Measurements from ENCODE around the gene SLC7A7. TPM values are rescaled to one million over a fixed set of nuclear protein-coding genes. Genes with fewer than 3 reads are reported as not detected.

Gene SLC7A7
- total and polyA plus RNA-seq, 2 of the 13 experiments (the other 11 are each of a cell fraction or from before 2014, with no cell fraction given) = 0.13 to 0.63 TPM

- BruUV-seq (replicated peaks) = no TSS peak
- Histone ChIP-seq H3K79me2 (ENCODE audit: insufficient read depth, low read length) (no peaks in the 10 kb centered on the region), H3K36me3 (replicated peaks in 1 of 2; ENCODE audit: control insufficient read depth in 1 of 2, insufficient read depth in 2 of 2, low read length in 2 of 2) (no peaks in the 10 kb centered on the region), H2AFZ (ENCODE audit: low read length) (no peak overlapping the region), H3K4me3 (replicated peaks in 1 of 3; ENCODE audit: insufficient read depth in 1 of 3, low read depth in 2 of 3, low read length in 3 of 3) (no peak overlapping the region), H4K20me1 (ENCODE audit: insufficient read depth, low read length) (no peaks in the 10 kb centered on the region), H3K27me3 (ENCODE audit: control insufficient read depth in 1 of 2, insufficient read depth in 2 of 2, low read length in 2 of 2) (peaks cover 0 to 8% of the 10 kb centered on the region in 2 experiments; a peak in 1 of 5 replicates), H3K4me2 (ENCODE audit: low read depth, low read length) (no peak overlapping the region), H3K27ac (ENCODE audit: extremely low read length, insufficient read depth, low read length) (no peak overlapping the region), H3K4me1 (ENCODE audit: insufficient read depth, low read length) (peaks cover 13% of the 10 kb centered on the region), H3K9ac (ENCODE audit: insufficient read depth, low read depth, low read length) (no peak overlapping the region), H3K9me3 (ENCODE audit: low read length) (no peaks in the 10 kb centered on the region)
- ChIA-PET POLR2A (interaction anchor here (0.7 kb wide), 1 partner anchor 26 kb away, joined by 3 read pairs; no protein-coding TSS in a partner anchor), CTCF (ENCODE audit: low intra/inter-chr PET ratio, low total read pairs) (no interaction called here)
- 45% methylated on average over 4 of the region's 4 CpGs for WGBS (ENCODE audit: low lambda C conversion rate)
- intact Hi-C loops (cut with micrococcal nuclease; ENCODE audit: unreplicated experiment) = no loop called here
- TF ChIP-seq POLR2AphosphoS5 (IDR thresholded peaks at IDR 0.05; ENCODE audit: low read depth, low read length) (no peak), ZNF598 (CRISPR knock-in tag; IDR thresholded peaks at IDR 0.05; ENCODE audit: borderline replicate concordance) (no peak), SYNCRIP (IDR thresholded peaks at IDR 0.05; ENCODE audit: insufficient read depth, low read depth, low read length) (no peak), ZBTB43 (CRISPR knock-in tag; conservative IDR thresholded peaks at IDR 0.05) (no peak), PHF20 (CRISPR knock-in tag; IDR thresholded peaks at IDR 0.05) (no peak), ZMYM2 (CRISPR knock-in tag; IDR thresholded peaks at IDR 0.05) (no peak), ZNF850 (CRISPR knock-in tag; conservative IDR thresholded peaks at IDR 0.05) (no peak)
- TF ChIP-seq, protein P1, sequence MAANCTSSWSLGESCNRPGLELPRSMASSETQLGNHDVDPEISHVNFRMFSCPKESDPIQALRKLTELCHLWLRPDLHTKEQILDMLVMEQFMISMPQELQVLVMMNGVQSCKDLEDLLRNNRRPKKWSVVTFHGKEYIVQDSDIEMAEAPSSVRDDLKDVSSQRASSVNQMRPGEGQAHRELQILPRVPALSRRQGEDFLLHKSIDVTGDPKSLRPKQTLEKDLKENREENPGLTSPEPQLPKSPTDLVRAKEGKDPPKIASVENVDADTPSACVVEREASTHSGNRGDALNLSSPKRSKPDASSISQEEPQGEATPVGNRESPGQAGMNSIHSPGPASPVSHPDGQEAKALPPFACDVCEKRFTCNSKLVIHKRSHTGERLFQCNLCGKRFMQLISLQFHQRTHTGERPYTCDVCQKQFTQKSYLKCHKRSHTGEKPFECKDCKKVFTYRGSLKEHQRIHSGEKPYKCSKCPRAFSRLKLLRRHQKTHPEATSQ (CRISPR knock-in tag; IDR thresholded peaks at IDR 0.05; ENCODE audit: borderline replicate concordance) = no peak
- TF ChIP-seq, protein P2, sequence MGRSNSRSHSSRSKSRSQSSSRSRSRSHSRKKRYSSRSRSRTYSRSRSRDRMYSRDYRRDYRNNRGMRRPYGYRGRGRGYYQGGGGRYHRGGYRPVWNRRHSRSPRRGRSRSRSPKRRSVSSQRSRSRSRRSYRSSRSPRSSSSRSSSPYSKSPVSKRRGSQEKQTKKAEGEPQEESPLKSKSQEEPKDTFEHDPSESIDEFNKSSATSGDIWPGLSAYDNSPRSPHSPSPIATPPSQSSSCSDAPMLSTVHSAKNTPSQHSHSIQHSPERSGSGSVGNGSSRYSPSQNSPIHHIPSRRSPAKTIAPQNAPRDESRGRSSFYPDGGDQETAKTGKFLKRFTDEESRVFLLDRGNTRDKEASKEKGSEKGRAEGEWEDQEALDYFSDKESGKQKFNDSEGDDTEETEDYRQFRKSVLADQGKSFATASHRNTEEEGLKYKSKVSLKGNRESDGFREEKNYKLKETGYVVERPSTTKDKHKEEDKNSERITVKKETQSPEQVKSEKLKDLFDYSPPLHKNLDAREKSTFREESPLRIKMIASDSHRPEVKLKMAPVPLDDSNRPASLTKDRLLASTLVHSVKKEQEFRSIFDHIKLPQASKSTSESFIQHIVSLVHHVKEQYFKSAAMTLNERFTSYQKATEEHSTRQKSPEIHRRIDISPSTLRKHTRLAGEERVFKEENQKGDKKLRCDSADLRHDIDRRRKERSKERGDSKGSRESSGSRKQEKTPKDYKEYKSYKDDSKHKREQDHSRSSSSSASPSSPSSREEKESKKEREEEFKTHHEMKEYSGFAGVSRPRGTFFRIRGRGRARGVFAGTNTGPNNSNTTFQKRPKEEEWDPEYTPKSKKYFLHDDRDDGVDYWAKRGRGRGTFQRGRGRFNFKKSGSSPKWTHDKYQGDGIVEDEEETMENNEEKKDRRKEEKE (IDR thresholded peaks at IDR 0.05) = no peak
- in situ Hi-C loops (cut with HindIII; ENCODE audit: extremely low pct_ligation_motif_present, low pct_unique_long_range_greater_than_20kb) = no loop called here
- DNase-seq (ENCODE audit: low spot score) (no peak), ATAC-seq (no peak), FAIRE-seq (no peak)
Observed at GRCh38 chr14:22748206-22748605, 67.0 kb downstream of the SLC7A7 start.

All from HepG2 (cell line).